Neural progenitor cell (in vitro differentiated cells): ENCODE measurements around the gene ID1. TPM values are rescaled to one million over a fixed set of nuclear protein-coding genes. Genes with fewer than 3 reads are reported as not detected.

Experiments used
- DNase-seq: peaks from one replicate; pipeline ENCODE4 v3.0.0-alpha.2; 2016; ENCODE audit warnings: low spot score
- H2AFZ ChIP-seq: fragments of 200-600 bp; sonication (generic); replicated peaks from 2 replicates; pipeline ENCODE4 v1.6.1; 2016; ENCODE audit warnings: antibody characterized with exemption
- H3F3A ChIP-seq: fragments of 200-600 bp; sonication (generic); 2 replicates; pipeline ENCODE4 v1.6.1; 2016; ENCODE audit warnings: antibody characterized with exemption, low read depth
- H3K27ac ChIP-seq: fragments of 200-600 bp; sonication (generic); 2 replicates; pipeline ENCODE4 v1.5.1; 2016; ENCODE audit warnings: mild to moderate bottlenecking
- H3K27me3 ChIP-seq: fragments of 200-600 bp; sonication (generic); 2 replicates; pipeline ENCODE4 v1.6.1; 2016; ENCODE audit warnings: mild to moderate bottlenecking, moderate library complexity
- H3K36me3 ChIP-seq: fragments of 200-600 bp; sonication (generic); 2 replicates; pipeline ENCODE4 v1.5.1; 2016
- H3K4me1 ChIP-seq: fragments of 200-600 bp; sonication (generic); 2 replicates; pipeline ENCODE4 v1.6.1; 2016; ENCODE audit warnings: mixed run types
- H3K4me2 ChIP-seq: fragments of 200-600 bp; sonication (generic); 2 replicates; pipeline ENCODE4 v1.6.1; 2016
- H3K4me3 ChIP-seq: fragments of 200-600 bp; sonication (generic); 2 replicates; pipeline ENCODE4 v1.5.1; 2016
- H3K79me2 ChIP-seq: fragments of 200-600 bp; sonication (generic); 2 replicates; pipeline ENCODE4 v1.6.1; 2016; ENCODE audit warnings: low read depth
- H3K9ac ChIP-seq: fragments of 200-600 bp; sonication (generic); 2 replicates; pipeline ENCODE4 v1.6.1; 2016
- H3K9me3 ChIP-seq: fragments of 200-600 bp; sonication (generic); 2 replicates; pipeline ENCODE4 v1.5.1; 2016; ENCODE audit warnings: low read depth
- H4K20me1 ChIP-seq: fragments of 200-600 bp; sonication (generic); 2 replicates; pipeline ENCODE4 v1.6.1; 2016; ENCODE audit warnings: low read depth
- H3K27ac Mint-ChIP-seq: 3 replicates; pipeline ENCODE4 v1.8.0; 2021; ENCODE audit warnings: mixed read lengths
- H3K27me3 Mint-ChIP-seq: 2 replicates; pipeline ENCODE4 v1.8.0; 2022; ENCODE audit warnings: low read depth, mild to moderate bottlenecking, inconsistent platforms, moderate library complexity, mixed read lengths; ENCODE audit not compliant: insufficient read depth
- H3K36me3 Mint-ChIP-seq: 3 replicates; pipeline ENCODE4 v1.8.0; 2021; ENCODE audit warnings: mixed read lengths
- H3K4me1 Mint-ChIP-seq: 3 replicates; pipeline ENCODE4 v1.8.0; 2021; ENCODE audit warnings: mixed read lengths
- H3K4me3 Mint-ChIP-seq: 3 replicates; pipeline ENCODE4 v1.8.0; 2021; ENCODE audit warnings: mild to moderate bottlenecking, moderate library complexity, mixed read lengths
- H3K9me3 Mint-ChIP-seq: 3 replicates; pipeline ENCODE4 v1.8.0; 2020; ENCODE audit warnings: mixed read lengths
- CTCF ChIP-seq: fragments of 200-600 bp; sonication (generic); IDR thresholded peaks from 2 replicates; pipeline ENCODE4 v1.5.1; 2017; ENCODE audit warnings: antibody characterized with exemption, mild to moderate bottlenecking
- EZH2 ChIP-seq: fragments of 200-600 bp; sonication (generic); IDR thresholded peaks from 2 replicates; pipeline ENCODE4 v1.6.1; 2017; ENCODE audit warnings: antibody characterized with exemption, mild to moderate bottlenecking, moderate library complexity
- EZH2phosphoT487 ChIP-seq: fragments of 200-600 bp; sonication (generic); IDR thresholded peaks from 2 replicates; pipeline ENCODE4 v1.6.1; 2017; ENCODE audit warnings: antibody characterized with exemption
- total RNA-seq: library from RNA; depleted of rRNA; stranded (reverse); fragments of >200 nt; gene quantifications from 2 replicates; pipeline ENCODE4 v1.2.3, GENCODE V29; 2015; ENCODE audit warnings: low replicate concordance

Gene ID1
- 80.8 and 133 TPM in 2 replicates for total RNA-seq

GRCh38 chr20:31605031-31605901 is at the start of gene ID1:
Gene ID1, plus strand, starts transcription at chr20:31605289. Its CDS starts 99 bp downstream, at chr20:31605388.
- peaks cover 15% of the 10 kb centered on the region for H3K27me3 Mint-ChIP-seq

GRCh38 chr20:31559704-31560093 is 45.4 kb upstream of the ID1 start:
- no peak overlapping the region for H3K9ac ChIP-seq
- H3K79me2 ChIP-seq, result no peaks in the 10 kb centered on the region
- H3K36me3 Mint-ChIP-seq, result peaks cover 17% of the 10 kb centered on the region
- TF ChIP-seq EZH2phosphoT487 (no peak), EZH2 (no peak), CTCF (no peak)
- peak overlapping the region; percentile 4 for H3K27ac Mint-ChIP-seq
- H3K9me3 ChIP-seq, result no peaks in the 10 kb centered on the region
- no peak overlapping the region for H3K4me2 ChIP-seq
- no peak for DNase-seq
- H3K27ac ChIP-seq, result no peak overlapping the region
- H3K4me1 ChIP-seq, result no peaks in the 10 kb centered on the region
- H2AFZ ChIP-seq, result no peak overlapping the region
- peaks cover 30% of the 10 kb centered on the region for H3F3A ChIP-seq
- peaks cover 8% of the 10 kb centered on the region for H3K4me1 Mint-ChIP-seq
- H3K9me3 Mint-ChIP-seq, result no peaks in the 10 kb centered on the region
- H4K20me1 ChIP-seq, result no peaks in the 10 kb centered on the region
- no peak overlapping the region for H3K4me3 Mint-ChIP-seq
- no peaks in the 10 kb centered on the region for H3K27me3 ChIP-seq
- no peaks in the 10 kb centered on the region for H3K27me3 Mint-ChIP-seq
- H3K36me3 ChIP-seq, result no peaks in the 10 kb centered on the region
- H3K4me3 ChIP-seq, result no peak overlapping the region

More at GRCh38 chr20:31605031-31605901, at the start of gene ID1:
- Histone ChIP-seq H3K79me2 (peaks cover 23% of the 10 kb centered on the region), H3K4me1 (peaks cover 29% of the 10 kb centered on the region), H3F3A (peaks cover 53% of the 10 kb centered on the region), H3K36me3 (no peaks in the 10 kb centered on the region), H3K9me3 (no peaks in the 10 kb centered on the region), H3K4me2 (peak within 1 kb of the TSS; percentile 86), H3K27me3 (peaks cover 22% of the 10 kb centered on the region), H3K27ac (peak within 1 kb of the TSS; percentile 98), H4K20me1 (peaks cover 19% of the 10 kb centered on the region), H2AFZ (no peak within 1 kb of the TSS), H3K9ac (peak within 1 kb of the TSS; percentile 80), H3K4me3 (peak within 1 kb of the TSS; percentile 77)
- Mint-ChIP-seq H3K4me1 (peaks cover 45% of the 10 kb centered on the region), H3K36me3 (peaks cover 16% of the 10 kb centered on the region), H3K9me3 (no peaks in the 10 kb centered on the region), H3K4me3 (peak within 1 kb of the TSS; percentile 99), H3K27ac (peak within 1 kb of the TSS; percentile 95)
- TF ChIP-seq EZH2phosphoT487 (no peak), EZH2 (no peak), CTCF (no peak)
- peak; percentile 97 for DNase-seq

DNA sequence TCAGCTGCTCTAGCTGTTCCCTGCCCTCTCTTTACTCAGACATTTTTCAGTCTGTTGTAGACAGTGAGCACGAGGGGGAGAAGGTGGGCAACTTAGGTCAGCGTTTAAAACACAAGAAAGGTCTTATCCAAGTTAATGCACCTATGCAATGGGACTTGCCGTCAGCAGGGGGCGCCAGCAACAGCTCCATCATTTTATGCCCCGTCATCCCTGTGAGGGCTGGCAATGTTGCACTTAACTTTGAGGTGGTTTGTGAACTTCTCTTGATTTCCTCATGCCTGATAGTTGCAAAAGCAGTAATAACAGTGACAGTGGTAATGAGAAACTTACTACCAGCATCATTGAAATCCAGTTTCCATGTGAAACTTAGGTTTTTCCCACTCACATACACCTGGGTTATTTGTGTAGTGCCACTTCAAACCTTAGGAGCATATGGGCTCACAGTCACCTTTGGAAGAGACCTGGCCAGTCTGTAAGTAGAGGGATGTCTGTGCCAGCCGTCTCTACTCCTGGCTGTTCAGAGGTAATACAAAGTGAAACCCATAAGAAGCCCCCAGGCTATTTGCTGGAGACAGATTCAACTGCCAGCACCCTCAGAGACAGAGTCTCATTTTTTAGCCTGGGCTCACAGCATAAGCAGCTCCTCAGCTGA is 44.9 kb upstream of the ID1 start:
- Mint-ChIP-seq H3K27me3 (no peaks in the 10 kb centered on the region), H3K36me3 (peaks cover 17% of the 10 kb centered on the region), H3K4me1 (peaks cover 8% of the 10 kb centered on the region), H3K9me3 (no peaks in the 10 kb centered on the region), H3K4me3 (no peak overlapping the region), H3K27ac (peak overlapping the region; percentile 4)
- Histone ChIP-seq H3K27ac (no peak overlapping the region), H3K4me2 (no peak overlapping the region), H2AFZ (no peak overlapping the region), H3K9me3 (no peaks in the 10 kb centered on the region), H3K4me3 (no peak overlapping the region), H3F3A (peaks cover 30% of the 10 kb centered on the region), H3K9ac (no peak overlapping the region), H3K79me2 (no peaks in the 10 kb centered on the region), H3K4me1 (no peaks in the 10 kb centered on the region), H3K36me3 (no peaks in the 10 kb centered on the region), H4K20me1 (no peaks in the 10 kb centered on the region), H3K27me3 (no peaks in the 10 kb centered on the region)
- peak; percentile 99 for TF ChIP-seq CTCF
- no peak for TF ChIP-seq EZH2phosphoT487
- no peak for TF ChIP-seq EZH2
- peak; percentile 65 for DNase-seq
